HUDEP-2 (cell line): ENCODE data around the gene GFRA4.
"Not testable (repeated sequence)": the region's sequence is repeated elsewhere in the genome, so short reads cannot be mapped to it uniquely, and the experiment has no call there.

ENCODE experiments used
- DNase-seq, 76 experiments: peaks; one replicate each; lab custom pipeline; 2025; ENCODE audit not compliant: unreplicated experiment in 76 of 76; lab: John Stamatoyannopoulos, UW

Gene GFRA4

GRCh38 chr20:3628502-3629314 is 34.5 kb downstream of the GFRA4 start:
- DNase-seq: no peak

- DNase-seq: no peak
These were observed 35.7 kb downstream of the GFRA4 start for GRCh38 chr20:3627476-3627875.

GRCh38 chr20:3622406-3622805 is 40.8 kb downstream of the GFRA4 start:
- no peak for DNase-seq

- DNase-seq: no peak
These were observed 42.1 kb downstream of the GFRA4 start for GRCh38 chr20:3621111-3621510.

GRCh38 chr20:3616250-3616649 is 46.9 kb downstream of the GFRA4 start:
- no peak for DNase-seq

- not testable (repeated sequence) for DNase-seq
These were observed 47.9 kb downstream of the GFRA4 start for GRCh38 chr20:3615171-3615840.

GRCh38 chr20:3614466-3614865 is 48.7 kb downstream of the GFRA4 start:
- DNase-seq: no peak

GRCh38 chr20:3613821-3614440 is 49.3 kb downstream of the GFRA4 start:
- DNase-seq: no peak

GRCh38 chr20:3612795-3613572 is 50.2 kb downstream of the GFRA4 start:
- DNase-seq: no peak

- DNase-seq: no peak
These were observed 51.3 kb downstream of the GFRA4 start for GRCh38 chr20:3611901-3612300.
